Large intestine (tissue), 3 donors: ENCODE measurements around the gene RYK. TPM values are rescaled to one million over a fixed set of nuclear protein-coding genes. Genes with fewer than 3 reads are reported as not detected.

Source experiments
- DNase-seq, 2 donors: peaks; one replicate each; pipeline versions ENCODE4 v3.0.0 to v3.0.0-alpha.2; 2013
- H3K27ac ChIP-seq: one replicate; pipeline ENCODE4 v1.5.1; 2013; ENCODE audit warnings: low read length
- H3K27me3 ChIP-seq: 2 replicates; pipeline ENCODE4 v1.6.1; 2013; ENCODE audit warnings: low read length; ENCODE audit not compliant: control insufficient read depth, insufficient read depth
- H3K36me3 ChIP-seq: 2 replicates; pipeline ENCODE4 v1.6.1; 2013; ENCODE audit warnings: low read length; ENCODE audit not compliant: control insufficient read depth, insufficient read depth
- H3K4me1 ChIP-seq: one replicate; pipeline ENCODE4 v1.6.1; 2013; ENCODE audit warnings: low read length; ENCODE audit not compliant: control insufficient read depth, insufficient read depth
- H3K4me3 ChIP-seq: one replicate; pipeline ENCODE4 v1.5.1; 2013; ENCODE audit warnings: low read length
- H3K9me3 ChIP-seq: one replicate; pipeline ENCODE4 v1.6.1; 2013; ENCODE audit warnings: mild to moderate bottlenecking, low read depth, low read length, moderate library complexity; ENCODE audit not compliant: control insufficient read depth
- WGBS: methylation state at CpG from one replicate; pipeline ENCODE4 v1.1.5; 2013; ENCODE audit warnings: low lambda C conversion rate; ENCODE audit not compliant: insufficient coverage; 5-methylcytosine and 5-hydroxymethylcytosine counted together
- polyA plus RNA-seq: library from polyadenylated mRNA; unstranded; fragments of 120-200 nt; gene quantifications from one replicate; pipeline ENCODE4 v1.2.1, GENCODE V29; 2013

The RYK gene
- polyA plus RNA-seq, 1 donor, result 55.7 TPM

- Histone ChIP-seq H3K27me3 (no peaks in the 10 kb centered on the region), H3K4me3 (no peak overlapping the region), H3K9me3 (no peaks in the 10 kb centered on the region), H3K27ac (no peak overlapping the region), H3K4me1 (no peaks in the 10 kb centered on the region), H3K36me3 (peaks cover 28% of the 10 kb centered on the region)
- WGBS, result no CpG with 5 or more reads among the region's 2 CpGs
- DNase-seq, result no peak
These were observed 100.2 kb downstream of the RYK start for GRCh38 chr3:134150476-134150875.

DNA sequence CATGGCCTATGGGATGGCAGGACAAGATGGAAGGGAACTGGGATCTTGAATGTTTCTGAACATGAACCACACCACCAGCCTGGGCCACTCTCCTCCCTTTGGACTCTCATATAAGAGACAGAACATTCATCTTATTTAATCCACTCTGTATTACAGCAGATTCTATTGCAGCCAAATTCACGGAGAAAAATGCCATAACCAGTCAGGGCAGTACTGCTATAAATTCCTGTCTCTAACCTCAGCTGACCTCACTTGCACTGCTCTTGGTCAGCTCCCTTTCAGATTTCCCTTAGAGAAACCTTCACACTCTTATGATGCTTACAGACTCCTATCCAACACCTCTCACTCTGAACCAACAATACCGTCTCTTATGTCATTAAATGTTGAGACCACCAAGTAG, 101.4 kb downstream of the RYK start:
- Histone ChIP-seq H3K27me3 (no peaks in the 10 kb centered on the region), H3K9me3 (no peaks in the 10 kb centered on the region), H3K36me3 (peaks cover 16% of the 10 kb centered on the region), H3K4me3 (no peak overlapping the region), H3K27ac (no peak overlapping the region), H3K4me1 (no peaks in the 10 kb centered on the region)
- 100% methylated on average over 1 of the region's 2 CpGs for WGBS
- DNase-seq, result no peak

GRCh38 chr3:134148534-134148933, 102.1 kb downstream of the RYK start:
- Histone ChIP-seq H3K36me3 (peaks cover 8% of the 10 kb centered on the region), H3K4me3 (no peak overlapping the region), H3K4me1 (no peaks in the 10 kb centered on the region), H3K9me3 (no peaks in the 10 kb centered on the region), H3K27ac (no peak overlapping the region), H3K27me3 (no peaks in the 10 kb centered on the region)
- DNase-seq, result no peak
- 100% methylated on average over 2 of the region's 3 CpGs for WGBS

DNA sequence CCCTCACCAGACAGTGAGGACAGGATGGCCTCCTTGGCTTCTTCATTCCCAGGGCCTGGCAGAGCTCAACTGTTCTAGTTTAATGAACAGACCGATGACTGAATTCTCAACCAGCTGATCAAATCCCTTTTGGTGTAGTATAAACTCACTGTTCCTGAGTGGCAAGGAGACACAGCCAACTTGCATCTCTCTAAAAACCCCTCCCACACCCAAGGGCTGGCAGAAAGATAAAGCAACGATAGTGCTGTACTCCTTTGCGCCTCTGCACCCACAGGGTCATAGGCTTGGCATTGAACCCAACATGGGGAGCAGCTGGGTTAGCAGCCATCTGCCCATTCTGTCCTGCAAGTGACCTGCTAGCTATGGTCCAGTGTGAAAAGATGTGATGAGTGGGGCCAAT, 103.2 kb downstream of the RYK start:
- Histone ChIP-seq H3K27me3 (no peaks in the 10 kb centered on the region), H3K4me1 (no peaks in the 10 kb centered on the region), H3K4me3 (no peak overlapping the region), H3K36me3 (peaks cover 7% of the 10 kb centered on the region), H3K27ac (no peak overlapping the region), H3K9me3 (no peaks in the 10 kb centered on the region)
- no CpG with 5 or more reads among the region's 3 CpGs for WGBS
- no peak for DNase-seq

DNA sequence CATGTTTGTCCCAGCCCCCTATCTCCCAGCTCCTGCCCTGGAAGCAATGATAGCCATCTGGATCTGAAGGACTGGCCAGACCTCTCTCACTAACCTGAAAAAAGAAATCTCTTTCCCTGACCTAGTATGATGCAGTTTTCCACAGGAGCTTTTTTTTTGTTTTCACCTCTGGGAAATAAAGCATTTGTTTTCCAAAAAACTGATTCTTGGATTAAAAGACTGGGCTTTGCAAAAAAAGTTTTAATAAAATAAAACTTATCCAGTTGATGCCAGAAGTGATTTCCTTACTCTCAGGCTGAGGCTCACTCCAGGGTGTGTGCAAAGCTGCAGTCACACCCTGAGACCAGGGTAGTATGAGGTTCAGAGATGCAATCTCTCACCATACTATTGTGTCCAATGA, 104.0 kb downstream of the RYK start:
- no peak for DNase-seq
- H3K36me3 ChIP-seq, result peaks cover 3% of the 10 kb centered on the region
- H3K4me3 ChIP-seq, result no peak overlapping the region
- no peaks in the 10 kb centered on the region for H3K9me3 ChIP-seq
- H3K27ac ChIP-seq, result no peak overlapping the region
- no peaks in the 10 kb centered on the region for H3K27me3 ChIP-seq
- H3K4me1 ChIP-seq, result no peaks in the 10 kb centered on the region

DNA sequence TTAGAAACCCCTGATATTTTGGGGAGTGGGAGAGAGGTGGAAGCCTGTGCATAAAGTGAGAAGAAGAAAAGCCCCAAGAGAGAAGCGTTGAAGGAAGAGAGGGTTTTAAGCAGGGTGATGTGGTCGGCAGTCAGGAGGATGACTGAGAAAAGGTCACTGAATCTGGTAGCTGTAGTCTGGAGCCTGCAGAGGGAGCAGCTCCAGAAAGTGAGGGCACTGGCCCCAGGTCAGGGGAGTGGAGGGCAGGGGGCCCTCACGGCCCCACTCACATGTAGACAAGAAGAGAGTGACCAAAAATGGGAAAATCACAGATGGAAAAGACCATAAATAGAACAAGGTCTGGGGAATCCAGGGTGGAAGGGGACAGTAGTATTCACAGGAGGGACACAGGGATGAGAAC, 105.5 kb downstream of the RYK start:
- H3K27me3 ChIP-seq, result no peaks in the 10 kb centered on the region
- H3K36me3 ChIP-seq, result no peaks in the 10 kb centered on the region
- H3K4me1 ChIP-seq, result no peaks in the 10 kb centered on the region
- no peak for DNase-seq
- H3K27ac ChIP-seq, result no peak overlapping the region
- no peaks in the 10 kb centered on the region for H3K9me3 ChIP-seq
- H3K4me3 ChIP-seq, result no peak overlapping the region
- WGBS, result 40% methylated on average over 1 of the region's 3 CpGs

DNA sequence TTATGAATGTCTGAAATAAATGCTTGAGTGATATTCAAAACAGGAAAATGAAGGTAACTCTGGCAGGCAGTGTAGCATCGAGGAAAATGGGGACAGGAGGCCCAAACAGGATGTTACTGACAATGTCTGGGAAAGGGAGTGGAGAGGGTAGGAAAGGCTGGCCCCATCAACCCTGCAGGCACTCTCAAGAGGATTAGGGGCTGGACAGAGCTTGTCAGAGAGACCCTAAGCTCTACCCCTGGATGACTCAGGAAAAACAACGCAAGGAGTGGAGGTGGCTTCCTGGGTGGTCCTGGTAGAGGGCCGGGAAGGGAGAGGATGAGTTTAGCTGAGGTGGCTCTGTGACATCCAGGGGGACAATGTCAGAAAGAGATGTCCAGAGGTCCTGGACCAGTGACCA, 106.0 kb downstream of the RYK start:
- H3K36me3 ChIP-seq, result no peaks in the 10 kb centered on the region
- WGBS, result 75% methylated on average over 3 of the region's 3 CpGs
- H3K9me3 ChIP-seq, result no peaks in the 10 kb centered on the region
- no peak overlapping the region for H3K4me3 ChIP-seq
- H3K27me3 ChIP-seq, result no peaks in the 10 kb centered on the region
- no peak overlapping the region for H3K27ac ChIP-seq
- no peaks in the 10 kb centered on the region for H3K4me1 ChIP-seq
- no peak for DNase-seq

GRCh38 chr3:134143828-134144401, 106.7 kb downstream of the RYK start:
- Histone ChIP-seq H3K36me3 (no peaks in the 10 kb centered on the region), H3K9me3 (no peaks in the 10 kb centered on the region), H3K4me1 (no peaks in the 10 kb centered on the region), H3K4me3 (no peak overlapping the region), H3K27me3 (no peaks in the 10 kb centered on the region), H3K27ac (no peak overlapping the region)
- WGBS, result no CpG with 5 or more reads among the region's 6 CpGs
- DNase-seq, result no peak

DNA sequence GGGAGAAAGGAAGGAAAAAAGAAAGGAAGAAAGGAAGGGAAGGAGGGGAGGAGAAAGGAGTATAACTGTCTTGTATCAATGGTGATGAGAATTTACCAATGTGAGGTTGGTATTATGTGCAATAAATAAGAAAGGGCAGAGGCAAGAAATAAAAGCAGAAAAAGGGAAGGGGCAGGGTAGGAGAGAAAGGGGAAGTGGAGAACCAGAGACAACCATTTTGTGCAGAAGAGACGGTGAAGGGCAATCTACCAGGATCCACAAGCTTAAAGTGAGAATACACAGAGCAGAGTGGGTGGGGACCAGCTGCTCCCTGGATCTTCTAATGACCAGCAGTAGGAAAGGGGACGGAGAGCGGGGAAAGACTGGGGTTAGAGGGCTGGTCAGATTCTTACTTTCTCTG, 114.1 kb downstream of the RYK start:
- H3K4me3 ChIP-seq, result no peak overlapping the region
- no peak for DNase-seq
- WGBS, result no CpG with 5 or more reads among the region's 3 CpGs

DNA sequence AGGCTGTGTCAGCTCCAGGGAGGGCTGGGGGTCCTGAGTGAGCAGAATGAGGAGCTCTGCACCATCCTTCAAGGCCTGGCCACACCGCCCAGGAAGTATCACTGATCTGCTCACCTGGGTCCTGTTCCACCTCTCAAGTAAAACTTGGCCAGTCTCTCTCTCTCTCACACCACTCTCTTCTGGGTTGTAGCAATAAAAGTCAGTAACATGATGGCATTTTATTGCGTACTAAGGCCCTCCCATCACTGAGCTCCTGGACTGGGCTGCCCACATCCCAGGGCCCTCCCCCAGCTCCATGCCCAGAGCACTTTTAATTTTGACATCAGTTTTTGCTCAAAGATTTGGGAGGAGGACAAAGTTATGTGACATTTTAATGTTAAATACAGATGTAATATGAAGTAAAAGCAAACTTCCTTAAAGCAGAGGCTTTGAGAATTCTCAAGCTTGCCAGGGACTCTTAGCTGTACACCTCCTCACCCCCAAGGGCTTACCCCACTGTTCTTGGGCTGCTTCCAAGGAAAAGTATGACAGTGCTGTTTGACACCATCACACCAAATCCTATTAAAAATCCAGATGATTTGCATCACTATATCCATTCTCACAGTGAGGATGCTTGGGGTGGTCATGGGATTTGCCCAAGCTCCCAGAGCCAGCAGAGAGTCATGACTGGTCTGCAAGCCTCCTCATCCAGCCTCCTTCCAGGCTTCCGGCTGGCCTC, 115.8 kb downstream of the RYK start:
- no peaks in the 10 kb centered on the region for H3K4me1 ChIP-seq
- no CpG with 5 or more reads among the region's 3 CpGs for WGBS
- no peak for DNase-seq
- H3K9me3 ChIP-seq, result no peaks in the 10 kb centered on the region
- no peak overlapping the region for H3K27ac ChIP-seq
- no peaks in the 10 kb centered on the region for H3K36me3 ChIP-seq
- no peak overlapping the region for H3K4me3 ChIP-seq
- H3K27me3 ChIP-seq, result no peaks in the 10 kb centered on the region

More for the DNA sequence above, 114.1 kb downstream of the RYK start:
- Histone ChIP-seq H3K4me1 (no peaks in the 10 kb centered on the region), H3K27me3 (no peaks in the 10 kb centered on the region), H3K9me3 (no peaks in the 10 kb centered on the region), H3K27ac (no peak overlapping the region), H3K36me3 (no peaks in the 10 kb centered on the region)

- H3K27me3 ChIP-seq, result no peaks in the 10 kb centered on the region
- no CpG with 5 or more reads among the region's 1 CpG for WGBS
- no peaks in the 10 kb centered on the region for H3K4me1 ChIP-seq
- H3K27ac ChIP-seq, result no peak overlapping the region
- no peaks in the 10 kb centered on the region for H3K36me3 ChIP-seq
- H3K9me3 ChIP-seq, result no peaks in the 10 kb centered on the region
- H3K4me3 ChIP-seq, result no peak overlapping the region
- DNase-seq, result peak; percentile 19 to 46
These were observed 116.4 kb downstream of the RYK start for GRCh38 chr3:134134240-134134639.
